CD4-positive, alpha-beta T cell treated with Interleukin-10 for 1 hour (primary cell): ENCODE measurements around the gene CAMTA1.

Experiments
- DNase-seq: peaks from one replicate; pipeline ENCODE4 v3.0.0-alpha.2; 2020

Gene CAMTA1

GRCh38 chr1:7655354-7655753, 870.1 kb downstream of the CAMTA1 start:
- DNase-seq = no peak

GRCh38 chr1:7656557-7657215, 871.4 kb downstream of the CAMTA1 start:
- no peak for DNase-seq

GRCh38 chr1:7657287-7658016, 872.2 kb downstream of the CAMTA1 start:
- no peak for DNase-seq

GRCh38 chr1:7658099-7658498, 872.8 kb downstream of the CAMTA1 start:
- no peak for DNase-seq

GRCh38 chr1:7659514-7659913, 874.3 kb downstream of the CAMTA1 start:
- no peak for DNase-seq

GRCh38 chr1:7663451-7664146, 878.3 kb downstream of the CAMTA1 start:
- DNase-seq = no peak

GRCh38 chr1:7664147-7664892, 879.1 kb downstream of the CAMTA1 start:
- no peak for DNase-seq

GRCh38 chr1:7664893-7665250, 879.6 kb downstream of the CAMTA1 start:
- no peak for DNase-seq

- no peak for DNase-seq
Measured at GRCh38 chr1:7666249-7666648, 881.0 kb downstream of the CAMTA1 start.

- DNase-seq = no peak
Measured at GRCh38 chr1:7667159-7667558, 881.9 kb downstream of the CAMTA1 start.

- DNase-seq = peak; percentile 85
Measured at GRCh38 chr1:7667625-7668218, 882.5 kb downstream of the CAMTA1 start.

GRCh38 chr1:7669559-7670311, 884.5 kb downstream of the CAMTA1 start:
- peak; percentile 64 for DNase-seq

GRCh38 chr1:7670334-7671145, 885.3 kb downstream of the CAMTA1 start:
- DNase-seq = no peak

GRCh38 chr1:7671146-7671465, 885.9 kb downstream of the CAMTA1 start:
- DNase-seq = no peak

GRCh38 chr1:7671676-7672075, 886.4 kb downstream of the CAMTA1 start:
- DNase-seq = no peak

- DNase-seq = no peak
Measured at GRCh38 chr1:7672864-7673263, 887.6 kb downstream of the CAMTA1 start.

- no peak for DNase-seq
Measured at GRCh38 chr1:7674972-7675371, 889.7 kb downstream of the CAMTA1 start.

GRCh38 chr1:7675431-7676273, 890.4 kb downstream of the CAMTA1 start:
- no peak for DNase-seq

- DNase-seq = no peak
Measured at GRCh38 chr1:7676274-7676945, 891.2 kb downstream of the CAMTA1 start.

- no peak for DNase-seq
Measured at GRCh38 chr1:7677111-7677510, 891.9 kb downstream of the CAMTA1 start.
